ENCODE data around the gene ELK3. TPM values are rescaled to one million over a fixed set of nuclear protein-coding genes. Genes with fewer than 3 reads are reported as not detected.

Gene ELK3
- total RNA-seq, 1 experiment from 2014 or later: 0.45 TPM

DNA sequence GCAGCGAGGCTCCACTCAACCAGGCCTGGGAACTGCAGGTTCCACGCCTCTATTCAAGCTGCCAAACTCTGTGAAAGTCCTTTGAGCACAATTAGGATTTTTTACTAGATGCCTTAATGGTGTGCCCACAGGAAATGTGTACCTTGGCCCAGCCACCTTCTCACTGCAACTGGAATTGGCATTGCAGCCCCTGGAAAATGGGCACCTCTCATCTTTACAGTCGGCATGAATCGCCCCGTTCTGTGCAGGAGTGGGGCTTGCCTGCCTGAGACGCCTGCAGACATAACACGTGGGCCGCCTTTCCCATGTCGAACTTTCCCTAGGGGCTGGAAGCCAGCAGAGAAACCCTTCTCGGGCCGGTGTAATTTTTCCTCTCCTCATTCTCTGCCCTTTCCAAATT lies 42.0 kb upstream of the ELK3 start:
- no peak overlapping the region for H3K4me3 Mint-ChIP-seq (ENCODE audit: unreplicated experiment)
- TF ChIP-seq CTCF (IDR thresholded peaks at IDR 0.05; ENCODE audit: insufficient read depth in 1 of 2, low read depth in 1 of 2, low read length in 1 of 2, severe bottlenecking in 1 of 2, unreplicated experiment in 1 of 2): no peak
- Histone ChIP-seq H3K4me1 (no peaks in the 10 kb centered on the region), H3K36me3 (ENCODE audit: control insufficient read depth, insufficient read depth, low read length) (no peaks in the 10 kb centered on the region), H3K9me3 (no peaks in the 10 kb centered on the region), H3K27me3 (replicated peaks; ENCODE audit: control insufficient read depth, insufficient read depth, low read length) (no peaks in the 10 kb centered on the region), H3K4me3 (ENCODE audit: low read depth, low read length) (no peak overlapping the region)
- BruUV-seq (replicated peaks): no TSS peak
- no peak for DNase-seq
- ChIA-PET CTCF (no interaction called here), POLR2A (no interaction called here)
- no peaks in the 10 kb centered on the region for H3K27me3 Mint-ChIP-seq (ENCODE audit: insufficient read depth, unreplicated experiment)
- no peaks in the 10 kb centered on the region for H3K4me1 Mint-ChIP-seq (ENCODE audit: low read depth, unreplicated experiment)
- H3K9me3 Mint-ChIP-seq (ENCODE audit: unreplicated experiment): no peaks in the 10 kb centered on the region
- peaks cover 6% of the 10 kb centered on the region for H3K36me3 Mint-ChIP-seq (ENCODE audit: insufficient read depth, unreplicated experiment)
- intact Hi-C loops (cut with micrococcal nuclease; ENCODE audit: unreplicated experiment): loop anchor here (5.0 kb wide), 1 partner anchor 40 kb away; the partner anchor contains the start of gene ELK3
- H3K27ac Mint-ChIP-seq (ENCODE audit: unreplicated experiment): no peak overlapping the region

- no peaks in the 10 kb centered on the region for H3K27me3 Mint-ChIP-seq (ENCODE audit: insufficient read depth, unreplicated experiment)
- no peak for TF ChIP-seq CTCF (IDR thresholded peaks at IDR 0.05; ENCODE audit: insufficient read depth in 1 of 2, low read depth in 1 of 2, low read length in 1 of 2, severe bottlenecking in 1 of 2, unreplicated experiment in 1 of 2)
- no peak for DNase-seq
- peaks cover 6% of the 10 kb centered on the region for H3K36me3 Mint-ChIP-seq (ENCODE audit: insufficient read depth, unreplicated experiment)
- POLR2A ChIA-PET: no interaction called here
- no peak overlapping the region for H3K27ac Mint-ChIP-seq (ENCODE audit: unreplicated experiment)
- no peaks in the 10 kb centered on the region for H3K9me3 ChIP-seq
- no peak overlapping the region for H3K4me3 Mint-ChIP-seq (ENCODE audit: unreplicated experiment)
- H3K36me3 ChIP-seq (ENCODE audit: control insufficient read depth, insufficient read depth, low read length): no peaks in the 10 kb centered on the region
- CTCF ChIA-PET: no interaction called here
- no peaks in the 10 kb centered on the region for H3K4me1 ChIP-seq
- H3K9me3 Mint-ChIP-seq (ENCODE audit: unreplicated experiment): no peaks in the 10 kb centered on the region
- no TSS peak for BruUV-seq (replicated peaks)
- H3K4me3 ChIP-seq (ENCODE audit: low read depth, low read length): no peak overlapping the region
- intact Hi-C loops (cut with micrococcal nuclease; ENCODE audit: unreplicated experiment): loop anchor here (5.0 kb wide), 1 partner anchor 39 kb away; the partner anchor contains the start of gene ELK3
- H3K27me3 ChIP-seq (replicated peaks; ENCODE audit: control insufficient read depth, insufficient read depth, low read length): no peaks in the 10 kb centered on the region
- no peaks in the 10 kb centered on the region for H3K4me1 Mint-ChIP-seq (ENCODE audit: low read depth, unreplicated experiment)
These were observed 40.9 kb upstream of the ELK3 start for GRCh38 chr12:96153131-96153725.

DNA sequence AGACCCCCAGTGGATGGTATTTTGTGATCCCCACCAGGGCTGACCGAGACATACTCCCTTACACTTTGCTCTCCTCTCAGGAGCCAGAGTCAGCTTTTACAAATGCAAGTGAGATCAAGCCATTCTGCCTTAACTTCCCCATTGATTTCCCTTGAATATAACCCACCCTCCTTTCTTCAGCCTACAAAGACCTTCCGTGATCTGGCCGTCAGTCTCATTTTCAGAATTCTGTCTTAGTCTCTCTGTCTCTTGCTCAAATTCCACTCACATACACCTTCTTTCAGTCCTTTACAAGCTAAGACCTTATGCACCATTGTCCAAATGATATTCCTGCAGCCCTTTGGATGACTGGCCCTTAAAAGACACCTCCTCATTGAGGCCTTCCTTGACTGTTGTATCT lies 39.0 kb upstream of the ELK3 start:
- no peak overlapping the region for H3K27ac Mint-ChIP-seq (ENCODE audit: unreplicated experiment)
- H3K4me1 Mint-ChIP-seq (ENCODE audit: low read depth, unreplicated experiment): no peaks in the 10 kb centered on the region
- no peak for DNase-seq
- intact Hi-C loops (cut with micrococcal nuclease; ENCODE audit: unreplicated experiment): no loop called here
- no peaks in the 10 kb centered on the region for H3K4me1 ChIP-seq
- H3K9me3 Mint-ChIP-seq (ENCODE audit: unreplicated experiment): no peaks in the 10 kb centered on the region
- ChIA-PET CTCF (no interaction called here), POLR2A (no interaction called here)
- H3K27me3 ChIP-seq (replicated peaks; ENCODE audit: control insufficient read depth, insufficient read depth, low read length): no peaks in the 10 kb centered on the region
- H3K4me3 Mint-ChIP-seq (ENCODE audit: unreplicated experiment): no peak overlapping the region
- no peak overlapping the region for H3K4me3 ChIP-seq (ENCODE audit: low read depth, low read length)
- no peaks in the 10 kb centered on the region for H3K27me3 Mint-ChIP-seq (ENCODE audit: insufficient read depth, unreplicated experiment)
- no peaks in the 10 kb centered on the region for H3K36me3 Mint-ChIP-seq (ENCODE audit: insufficient read depth, unreplicated experiment)
- H3K36me3 ChIP-seq (ENCODE audit: control insufficient read depth, insufficient read depth, low read length): no peaks in the 10 kb centered on the region
- no peak for TF ChIP-seq CTCF (IDR thresholded peaks at IDR 0.05; ENCODE audit: insufficient read depth in 1 of 2, low read depth in 1 of 2, low read length in 1 of 2, severe bottlenecking in 1 of 2, unreplicated experiment in 1 of 2)
- no peaks in the 10 kb centered on the region for H3K9me3 ChIP-seq
- no TSS peak for BruUV-seq (replicated peaks)

Measured in Caco-2 (cell line).